Measurements from ENCODE around the gene CRYL1.

Gene CRYL1

GRCh38 chr13:20526664-20527063 is 1.0 kb upstream of the CRYL1 start:
- no peak for DNase-seq

DNA sequence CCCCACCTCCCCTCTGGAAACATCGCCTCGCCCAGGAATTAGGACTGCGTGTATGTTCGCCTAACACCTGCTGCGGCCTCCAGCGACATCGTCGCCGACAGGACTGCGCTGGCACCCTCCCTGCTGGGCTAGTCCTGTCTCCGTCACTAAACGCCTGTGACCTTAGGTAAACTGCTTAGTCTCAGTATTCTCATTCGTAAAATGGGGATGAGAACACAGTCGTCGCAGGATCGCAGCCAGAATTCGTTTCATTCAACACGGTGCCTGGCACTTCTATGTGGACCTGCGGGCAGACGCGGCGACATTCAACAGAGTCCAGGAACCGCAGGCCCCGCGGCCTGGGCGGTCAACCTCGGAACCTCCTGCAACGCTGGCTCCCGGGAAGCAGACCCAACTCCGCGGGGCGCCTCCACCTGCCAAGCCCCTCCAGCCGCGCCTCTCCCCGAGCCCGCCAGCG is 485 bp downstream of the CRYL1 start:
- no peak for DNase-seq

DNA sequence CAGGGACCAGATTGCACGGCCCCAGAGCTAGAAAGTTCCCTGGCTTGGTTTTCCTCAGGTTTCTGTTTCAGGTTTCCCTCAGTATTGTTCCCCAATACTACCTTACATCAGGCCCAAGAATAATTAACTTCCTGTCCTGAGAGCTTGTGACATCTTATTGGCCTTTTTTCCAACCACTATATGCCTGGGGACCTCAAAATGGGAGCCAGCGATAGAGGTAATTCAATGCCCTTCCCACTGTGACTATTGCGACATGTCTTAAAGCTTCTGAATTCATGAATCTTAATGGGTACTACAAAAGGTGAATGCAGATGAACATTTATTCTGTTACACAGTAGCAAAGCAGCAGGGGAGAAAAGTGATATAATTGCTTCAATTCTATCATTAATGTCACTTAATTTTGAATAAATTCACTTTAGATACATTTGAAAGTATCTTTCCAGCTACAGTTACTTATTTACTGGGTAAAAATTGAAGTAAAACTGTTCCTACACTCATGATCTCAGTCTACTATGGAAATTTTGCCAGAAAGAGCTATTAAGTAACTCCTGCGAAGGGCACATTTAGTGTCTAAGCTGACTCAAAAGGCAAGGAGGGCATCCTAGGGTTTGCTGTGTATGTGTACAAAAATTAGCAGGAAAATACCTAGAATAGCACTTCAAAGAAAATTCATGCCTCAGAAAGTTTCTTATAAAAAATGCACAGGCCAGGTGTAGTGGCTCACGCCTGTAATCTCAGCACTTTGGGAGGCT is 4.1 kb downstream of the CRYL1 start:
- DNase-seq, result no peak

- no peak for DNase-seq
Measured at GRCh38 chr13:20519875-20520274, 5.8 kb downstream of the CRYL1 start.

DNA sequence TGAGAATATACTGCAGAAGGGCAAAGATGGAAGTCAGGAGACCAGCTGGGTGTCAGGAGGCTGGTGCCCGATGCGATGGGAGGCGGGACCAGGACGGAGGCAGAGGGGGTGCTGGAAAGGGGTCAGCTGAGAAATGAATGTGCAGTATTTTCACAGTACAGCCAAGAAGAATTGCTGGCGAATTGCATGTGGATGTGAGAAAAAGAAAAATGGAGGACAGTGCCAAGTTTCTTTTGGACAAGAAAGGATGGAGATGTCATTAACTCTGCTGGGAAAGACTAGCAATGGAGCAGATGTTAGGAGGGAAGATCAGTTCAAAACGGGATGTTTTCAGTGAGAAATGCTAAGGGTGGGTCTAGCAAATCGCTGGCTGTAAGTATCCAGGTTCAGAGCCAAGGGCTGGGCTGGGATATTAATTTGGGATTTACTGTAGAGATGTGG is 7.0 kb downstream of the CRYL1 start:
- no peak for DNase-seq

GRCh38 chr13:20514866-20515265 is 10.8 kb downstream of the CRYL1 start:
- no peak for DNase-seq

- no peak for DNase-seq
Measured at GRCh38 chr13:20513466-20513995, 12.1 kb downstream of the CRYL1 start.

- no peak for DNase-seq
Measured at GRCh38 chr13:20512042-20512683, 13.5 kb downstream of the CRYL1 start.

DNA sequence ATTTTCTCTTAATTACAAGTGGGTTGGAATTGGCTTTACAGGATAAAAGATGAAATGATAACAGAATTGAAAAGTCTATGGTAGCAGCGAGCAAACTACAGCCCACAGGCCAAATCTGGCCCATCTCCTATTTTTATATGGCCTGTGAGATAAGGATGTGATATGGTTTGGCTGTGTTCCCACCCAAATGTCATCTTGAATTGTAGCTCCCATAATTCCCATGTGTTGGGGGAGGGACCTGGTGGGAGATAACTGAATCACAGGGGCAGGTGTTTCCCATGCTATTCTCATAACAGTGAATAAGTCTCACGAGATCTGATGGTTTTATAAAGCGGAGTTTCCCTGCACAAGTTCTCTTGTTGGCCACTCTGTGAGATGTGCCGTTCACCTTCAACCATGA is 19.0 kb downstream of the CRYL1 start:
- DNase-seq, result no peak

- no peak for DNase-seq
Measured at GRCh38 chr13:20505405-20506366, 20.0 kb downstream of the CRYL1 start.

- no peak for DNase-seq
Measured at GRCh38 chr13:20503088-20504083, 22.3 kb downstream of the CRYL1 start.

GRCh38 chr13:20501592-20501991 is 24.1 kb downstream of the CRYL1 start:
- DNase-seq, result no peak

GRCh38 chr13:20501120-20501519 is 24.5 kb downstream of the CRYL1 start:
- no peak for DNase-seq

GRCh38 chr13:20499986-20500385 is 25.7 kb downstream of the CRYL1 start:
- no peak for DNase-seq

- no peak for DNase-seq
Measured at GRCh38 chr13:20498659-20499058, 27.0 kb downstream of the CRYL1 start.

- DNase-seq, result no peak
Measured at GRCh38 chr13:20498129-20498528, 27.5 kb downstream of the CRYL1 start.

- DNase-seq, result no peak
Measured at GRCh38 chr13:20497006-20497775, 28.5 kb downstream of the CRYL1 start.

- DNase-seq, result peak; percentile 38
Measured at GRCh38 chr13:20495087-20496023, 30.3 kb downstream of the CRYL1 start.

- no peak for DNase-seq
Measured at GRCh38 chr13:20494656-20495055, 31.0 kb downstream of the CRYL1 start.

DNA sequence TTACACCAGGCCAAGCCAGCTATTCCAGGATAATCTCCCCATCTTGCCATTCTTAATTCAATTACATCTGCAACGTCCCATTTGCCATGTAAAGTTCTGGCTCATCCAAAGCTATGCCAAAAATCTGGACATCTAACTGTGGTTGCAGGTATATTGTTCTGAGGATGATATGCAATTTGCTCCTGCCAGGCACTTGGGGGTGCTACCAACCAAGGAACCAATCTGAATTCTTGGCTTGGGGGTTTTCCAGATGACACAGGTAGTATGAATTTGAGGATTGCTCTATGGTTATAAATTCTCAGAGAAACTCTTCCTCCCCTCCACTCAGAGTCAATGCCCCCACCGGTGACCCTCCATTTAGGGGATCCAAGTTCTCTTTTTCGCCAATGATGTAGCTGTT is 33.0 kb downstream of the CRYL1 start:
- peak; percentile 27 for DNase-seq

Data from T-helper 9 cell (primary cell).